Panc1 (cell line): ENCODE data around the gene NOC2L. TPM values are rescaled to one million over a fixed set of nuclear protein-coding genes. Genes with fewer than 3 reads are reported as not detected.

Experiments
- ATAC-seq: fragments of 200-7000 bp; cut with Tn5 transposase; 2 replicates; pipeline ENCODE4 v1.9.1; 2020; ENCODE audit warnings: mild to moderate bottlenecking, moderate library complexity
- BruUV-seq: library from RNA; stranded (reverse); fragments of 400-500 nt; replicated peaks from 2 replicates; lab custom pipeline; 2021; lab: Mats Ljungman, UMichigan
- CTCF ChIA-PET: fragments of 300-600 bp; sonication (Branson Sonifier 250); formaldehyde crosslinking; loops from one replicate; lab custom pipeline; 2022; ENCODE audit warnings: antibody characterized with exemption; lab: Charles Lee
- POLR2A ChIA-PET: fragments of 300-600 bp; sonication (Branson Sonifier 250); formaldehyde crosslinking; loops from one replicate; lab custom pipeline; 2022; ENCODE audit warnings: antibody characterized with exemption; lab: Charles Lee
- DNase-seq: peaks from one replicate; pipeline ENCODE4 v3.0.0-alpha.2; 2010; ENCODE audit warnings: low read depth, low spot score
- H3K27ac ChIP-seq: 2 replicates; pipeline ENCODE4 v1.5.1; 2011; ENCODE audit warnings: mild to moderate bottlenecking, low read length, inconsistent platforms
- H3K27me3 ChIP-seq: fragments of 200-500 bp; sonication (Bioruptor generic); 2 replicates; pipeline ENCODE4 v1.6.0; 2014; ENCODE audit warnings: low read length, inconsistent platforms; ENCODE audit not compliant: control insufficient read depth, insufficient read depth
- H3K36me3 ChIP-seq: fragments of 200-500 bp; sonication (Bioruptor generic); 2 replicates; pipeline ENCODE4 v1.5.1; 2014; ENCODE audit warnings: inconsistent platforms, mild to moderate bottlenecking, low read length, moderate library complexity; ENCODE audit not compliant: control insufficient read depth, insufficient read depth
- H3K4me1 ChIP-seq: 2 replicates; pipeline ENCODE4 v1.5.1; 2011; ENCODE audit warnings: inconsistent platforms, mild to moderate bottlenecking, low read length, moderate library complexity; ENCODE audit not compliant: control insufficient read depth, insufficient read depth
- H3K4me3 ChIP-seq, 2 experiments: 2 replicates each; pipeline ENCODE4 v1.5.1; 2011 to 2012; ENCODE audit warnings: low read depth in 2 of 2, low read length in 2 of 2, mild to moderate bottlenecking in 2 of 2, inconsistent platforms in 1 of 2, moderate library complexity in 1 of 2
- H3K9me3 ChIP-seq: fragments of 200-500 bp; sonication (Bioruptor generic); 2 replicates; pipeline ENCODE4 v1.5.1; 2014; ENCODE audit warnings: low read depth, mild to moderate bottlenecking, inconsistent platforms, low read length, moderate library complexity; ENCODE audit not compliant: control insufficient read depth, insufficient read depth
- CTCF ChIP-seq: fragments of 450-650 bp; IDR thresholded peaks from 2 replicates; pipeline ENCODE4 v1.5.1; 2017; ENCODE audit warnings: mild to moderate bottlenecking
- POLR2AphosphoS5 ChIP-seq: IDR thresholded peaks from 2 replicates; pipeline ENCODE4 v1.6.1; 2012; ENCODE audit warnings: mild to moderate bottlenecking, low read depth, low read length, moderate library complexity
- REST ChIP-seq, 2 experiments: IDR thresholded peaks; 2 replicates each; pipeline ENCODE4 v1.6.1; 2011 to 2012; ENCODE audit warnings: low read depth in 2 of 2, control low read depth in 1 of 2, low read length in 1 of 2, mild to moderate bottlenecking in 1 of 2, moderate library complexity in 1 of 2; ENCODE audit not compliant: insufficient read depth in 1 of 2
- SIN3A ChIP-seq: IDR thresholded peaks from 2 replicates; pipeline ENCODE4 v1.6.1; 2012; ENCODE audit warnings: low read depth, mild to moderate bottlenecking, low read length, moderate library complexity, borderline replicate concordance; ENCODE audit not compliant: insufficient read depth
- TCF7L2 ChIP-seq: IDR thresholded peaks from 2 replicates; pipeline ENCODE4 v1.6.1; 2011; ENCODE audit warnings: mild to moderate bottlenecking, low read depth, low read length, inconsistent platforms
- in situ Hi-C: cut with HindIII; loops from 2 replicates; pipeline ENCODE4 v1.10.0; 2016; ENCODE audit warnings: low sequenced_read_pairs, low pct_unique_long_range_greater_than_20kb
- intact Hi-C: fragments of 100-400 bp; cut with micrococcal nuclease; formaldehyde crosslinking; loops from one replicate; pipeline ENCODE4 v1.10.0; 2022; ENCODE audit not compliant: unreplicated experiment
- total RNA-seq: library from RNA; stranded (reverse); gene quantifications from one replicate; pipeline ENCODE4 v1.2.1, GENCODE V29; 2021; ENCODE audit not compliant: unreplicated experiment

The NOC2L gene
- total RNA-seq, 1 experiment from 2014 or later = 193 TPM

- Histone ChIP-seq H3K9me3 (no peaks in the 10 kb centered on the region), H3K4me1 (peaks cover 13% of the 10 kb centered on the region), H3K27ac (peak overlapping the region; percentile 18), H3K36me3 (no peaks in the 10 kb centered on the region), H3K27me3 (no peaks in the 10 kb centered on the region), H3K4me3 (peak overlapping the region; percentile 59 to 68; a peak in 3 of 4 replicates)
- in situ Hi-C loops = no loop called here
- intact Hi-C loops = no loop called here
- POLR2A ChIA-PET = interaction anchor here (0.9 kb wide), 1 partner anchor 8 kb away, joined by 3 read pairs; no protein-coding TSS in a partner anchor
- TF ChIP-seq TCF7L2 (no peak), POLR2AphosphoS5 (no peak), CTCF (no peak)
- CTCF ChIA-PET = no interaction called here
- DNase-seq = no peak
- BruUV-seq = no TSS peak
- ATAC-seq = no peak
Observed at GRCh38 chr1:967466-968343, 8.6 kb upstream of the NOC2L start.

GRCh38 chr1:966704-967300 is 7.7 kb upstream of the NOC2L start:
- peak overlapping the region; percentile 84 for H3K27ac ChIP-seq
- peak in 1 of 2 experiments; percentile 57; a peak in 1 of 4 replicates for TF ChIP-seq REST (IDR thresholded peaks at IDR 0.05; ENCODE audit: insufficient read depth in 1 of 2, low read depth in 2 of 2, low read length in 1 of 2)
- TF ChIP-seq SIN3A = peak; percentile 55; the same call in 1 of the 2 replicates
- peak; percentile 36; the same call in 1 of the 2 replicates for TF ChIP-seq POLR2AphosphoS5
- TF ChIP-seq TCF7L2 = no peak
- H3K36me3 ChIP-seq = no peaks in the 10 kb centered on the region
- in situ Hi-C loops = no loop called here
- DNase-seq (no peak), ATAC-seq (peak; percentile 89)
- BruUV-seq = no TSS peak
- intact Hi-C loops = no loop called here
- H3K4me1 ChIP-seq = peaks cover 13% of the 10 kb centered on the region
- POLR2A ChIA-PET = interaction anchor here (0.6 to 0.9 kb wide), 3 partner anchors 9 to 1257 kb away, joined by 3 to 7 read pairs (median 5); no protein-coding TSS in a partner anchor
- no peaks in the 10 kb centered on the region for H3K27me3 ChIP-seq
- H3K4me3 ChIP-seq = peak overlapping the region; percentile 59 to 68
- CTCF ChIA-PET = no interaction called here
- H3K9me3 ChIP-seq = no peaks in the 10 kb centered on the region
